ENCODE data around the gene ERBIN.

ERBIN gene

GRCh38 chr5:65986050-65986451, 59.7 kb downstream of the ERBIN start:
- H3K4me3 ChIP-seq (ENCODE audit: low read depth, low read length): no peak overlapping the region
- no peaks in the 10 kb centered on the region for H3K27me3 ChIP-seq (ENCODE audit: control insufficient read depth, insufficient read depth, low read length)
- H3K27ac ChIP-seq (ENCODE audit: low read depth, low read length): no peak overlapping the region
- no peak overlapping the region for H3K9ac ChIP-seq (ENCODE audit: low read depth, low read length)
- no peaks in the 10 kb centered on the region for H3K36me3 ChIP-seq (ENCODE audit: control insufficient read depth, insufficient read depth, low read length)
- H3K9me3 ChIP-seq (ENCODE audit: control insufficient read depth, insufficient read depth, low read length): no peaks in the 10 kb centered on the region
- peaks cover 31% of the 10 kb centered on the region for H3K4me1 ChIP-seq (ENCODE audit: control insufficient read depth, insufficient read depth, low read length)

GRCh38 chr5:65986796-65987195, 60.4 kb downstream of the ERBIN start:
- Histone ChIP-seq H3K9ac (ENCODE audit: low read depth, low read length) (no peak overlapping the region), H3K4me1 (ENCODE audit: control insufficient read depth, insufficient read depth, low read length) (peaks cover 28% of the 10 kb centered on the region), H3K4me3 (ENCODE audit: low read depth, low read length) (no peak overlapping the region), H3K27me3 (ENCODE audit: control insufficient read depth, insufficient read depth, low read length) (no peaks in the 10 kb centered on the region), H3K36me3 (ENCODE audit: control insufficient read depth, insufficient read depth, low read length) (no peaks in the 10 kb centered on the region), H3K9me3 (ENCODE audit: control insufficient read depth, insufficient read depth, low read length) (no peaks in the 10 kb centered on the region), H3K27ac (ENCODE audit: low read depth, low read length) (no peak overlapping the region)

GRCh38 chr5:65987982-65988381, 61.6 kb downstream of the ERBIN start:
- H3K4me3 ChIP-seq (ENCODE audit: low read depth, low read length): no peak overlapping the region

GRCh38 chr5:65989158-65989557, 62.8 kb downstream of the ERBIN start:
- H3K4me3 ChIP-seq (ENCODE audit: low read depth, low read length): no peak overlapping the region
- no peak overlapping the region for H3K9ac ChIP-seq (ENCODE audit: low read depth, low read length)
- no peaks in the 10 kb centered on the region for H3K9me3 ChIP-seq (ENCODE audit: control insufficient read depth, insufficient read depth, low read length)
- 0 out of 2 replicates have a peak, but pooled peaks cover 7% of the 10 kb centered on the region for H3K36me3 ChIP-seq (ENCODE audit: control insufficient read depth, insufficient read depth, low read length)
- no peak overlapping the region for H3K27ac ChIP-seq (ENCODE audit: low read depth, low read length)
- peaks cover 22% of the 10 kb centered on the region for H3K4me1 ChIP-seq (ENCODE audit: control insufficient read depth, insufficient read depth, low read length)
- H3K27me3 ChIP-seq (ENCODE audit: control insufficient read depth, insufficient read depth, low read length): no peaks in the 10 kb centered on the region

More at GRCh38 chr5:65987982-65988381, 61.6 kb downstream of the ERBIN start:
- H3K27me3 ChIP-seq (ENCODE audit: control insufficient read depth, insufficient read depth, low read length): no peaks in the 10 kb centered on the region
- H3K9me3 ChIP-seq (ENCODE audit: control insufficient read depth, insufficient read depth, low read length): no peaks in the 10 kb centered on the region
- H3K36me3 ChIP-seq (ENCODE audit: control insufficient read depth, insufficient read depth, low read length): 0 out of 2 replicates have a peak, but pooled peaks cover 2% of the 10 kb centered on the region
- peaks cover 25% of the 10 kb centered on the region for H3K4me1 ChIP-seq (ENCODE audit: control insufficient read depth, insufficient read depth, low read length)
- H3K27ac ChIP-seq (ENCODE audit: low read depth, low read length): no peak overlapping the region
- H3K9ac ChIP-seq (ENCODE audit: low read depth, low read length): no peak overlapping the region

- H3K27me3 ChIP-seq (ENCODE audit: control insufficient read depth, insufficient read depth, low read length): no peaks in the 10 kb centered on the region
- H3K27ac ChIP-seq (ENCODE audit: low read depth, low read length): no peak overlapping the region
- H3K4me1 ChIP-seq (ENCODE audit: control insufficient read depth, insufficient read depth, low read length): peaks cover 20% of the 10 kb centered on the region
- no peak overlapping the region for H3K9ac ChIP-seq (ENCODE audit: low read depth, low read length)
- H3K9me3 ChIP-seq (ENCODE audit: control insufficient read depth, insufficient read depth, low read length): no peaks in the 10 kb centered on the region
- peak overlapping the region; percentile 10; the same call in 1 of the 2 replicates for H3K4me3 ChIP-seq (ENCODE audit: low read depth, low read length)
- H3K36me3 ChIP-seq (ENCODE audit: control insufficient read depth, insufficient read depth, low read length): peaks cover 20% of the 10 kb centered on the region; the same call in 1 of the 2 replicates
These were observed 66.3 kb downstream of the ERBIN start for GRCh38 chr5:65992630-65993029.

- Histone ChIP-seq H3K9me3 (ENCODE audit: control insufficient read depth, insufficient read depth, low read length) (no peaks in the 10 kb centered on the region), H3K4me1 (ENCODE audit: control insufficient read depth, insufficient read depth, low read length) (peaks cover 28% of the 10 kb centered on the region), H3K27ac (ENCODE audit: low read depth, low read length) (no peak overlapping the region), H3K27me3 (ENCODE audit: control insufficient read depth, insufficient read depth, low read length) (no peaks in the 10 kb centered on the region), H3K9ac (ENCODE audit: low read depth, low read length) (no peak overlapping the region), H3K36me3 (ENCODE audit: control insufficient read depth, insufficient read depth, low read length) (peaks cover 20% of the 10 kb centered on the region; the same call in 1 of the 2 replicates), H3K4me3 (ENCODE audit: low read depth, low read length) (no peak overlapping the region)
These were observed 67.9 kb downstream of the ERBIN start for GRCh38 chr5:65994117-65994786.

DNA sequence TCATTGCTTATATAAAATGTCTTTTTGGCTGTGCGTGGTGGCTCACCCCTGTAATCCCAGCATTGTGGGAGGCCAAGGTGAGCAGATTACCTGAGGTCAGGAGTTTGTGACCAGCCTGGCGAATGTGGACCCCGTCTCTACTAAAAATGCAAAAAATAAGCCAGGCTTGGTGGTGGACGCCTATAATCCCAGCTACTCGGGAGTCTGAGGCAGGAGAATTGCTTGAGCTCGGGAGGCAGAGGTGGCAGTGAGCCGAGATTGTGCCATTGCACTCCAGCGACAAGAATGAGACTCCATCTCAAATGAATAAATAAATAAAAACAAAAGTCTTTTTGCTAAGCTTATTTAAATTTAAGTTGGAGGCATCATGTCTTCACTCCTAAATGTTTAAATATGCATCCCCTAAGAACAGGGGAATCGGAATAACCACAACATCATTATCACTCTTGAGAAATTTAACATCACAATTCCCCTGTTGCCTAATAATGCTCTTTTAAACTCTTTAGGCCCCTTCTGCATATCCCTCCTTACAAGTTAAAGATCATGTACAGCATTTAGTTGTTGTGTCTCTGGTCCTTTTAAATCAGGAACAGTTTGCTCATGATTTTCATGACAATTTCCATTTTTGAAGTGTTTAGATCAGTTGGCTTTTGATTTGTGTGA, 72.8 kb downstream of the ERBIN start:
- Histone ChIP-seq H3K9me3 (ENCODE audit: control insufficient read depth, insufficient read depth, low read length) (no peaks in the 10 kb centered on the region), H3K36me3 (ENCODE audit: control insufficient read depth, insufficient read depth, low read length) (peaks cover 13% of the 10 kb centered on the region; the same call in 1 of the 2 replicates), H3K27me3 (ENCODE audit: control insufficient read depth, insufficient read depth, low read length) (no peaks in the 10 kb centered on the region), H3K4me3 (ENCODE audit: low read depth, low read length) (peak overlapping the region; percentile 37; the same call in 1 of the 2 replicates), H3K9ac (ENCODE audit: low read depth, low read length) (no peak overlapping the region), H3K4me1 (ENCODE audit: control insufficient read depth, insufficient read depth, low read length) (peaks cover 29% of the 10 kb centered on the region), H3K27ac (ENCODE audit: low read depth, low read length) (peak overlapping the region; percentile 52)

- Histone ChIP-seq H3K9me3 (ENCODE audit: control insufficient read depth, insufficient read depth, low read length) (no peaks in the 10 kb centered on the region), H3K27ac (ENCODE audit: low read depth, low read length) (no peak overlapping the region), H3K4me1 (ENCODE audit: control insufficient read depth, insufficient read depth, low read length) (peaks cover 24% of the 10 kb centered on the region), H3K36me3 (ENCODE audit: control insufficient read depth, insufficient read depth, low read length) (no peaks in the 10 kb centered on the region), H3K4me3 (ENCODE audit: low read depth, low read length) (no peak overlapping the region), H3K27me3 (ENCODE audit: control insufficient read depth, insufficient read depth, low read length) (no peaks in the 10 kb centered on the region), H3K9ac (ENCODE audit: low read depth, low read length) (no peak overlapping the region)
These were observed 75.6 kb downstream of the ERBIN start for GRCh38 chr5:66001952-66002351.

- no peaks in the 10 kb centered on the region for H3K9me3 ChIP-seq (ENCODE audit: control insufficient read depth, insufficient read depth, low read length)
- no peaks in the 10 kb centered on the region for H3K36me3 ChIP-seq (ENCODE audit: control insufficient read depth, insufficient read depth, low read length)
- no peak overlapping the region for H3K27ac ChIP-seq (ENCODE audit: low read depth, low read length)
These were observed 76.0 kb downstream of the ERBIN start for GRCh38 chr5:66002415-66002814.

DNA sequence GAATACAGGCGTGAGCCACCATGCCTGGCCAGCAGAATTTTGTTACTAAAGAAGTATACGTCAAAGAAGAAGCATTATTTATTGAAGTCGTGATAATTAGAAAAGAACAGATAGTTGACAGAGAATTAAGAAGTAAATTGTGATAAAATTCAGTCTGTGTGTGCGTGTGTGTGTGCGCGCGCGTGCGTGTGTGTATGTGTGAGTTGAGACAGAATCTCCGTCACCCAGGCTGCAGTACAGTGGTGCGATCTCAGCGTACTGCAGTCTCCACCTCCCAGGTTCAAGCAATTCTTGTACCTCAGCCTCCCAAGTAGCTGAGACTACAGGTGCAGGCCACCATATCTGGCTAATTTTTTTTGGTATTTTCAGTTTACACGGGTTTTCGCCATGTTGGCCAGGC, 77.8 kb downstream of the ERBIN start:
- no peak overlapping the region for H3K27ac ChIP-seq (ENCODE audit: low read depth, low read length)
- no peaks in the 10 kb centered on the region for H3K9me3 ChIP-seq (ENCODE audit: control insufficient read depth, insufficient read depth, low read length)
- no peak overlapping the region for H3K9ac ChIP-seq (ENCODE audit: low read depth, low read length)
- H3K36me3 ChIP-seq (ENCODE audit: control insufficient read depth, insufficient read depth, low read length): no peaks in the 10 kb centered on the region
- H3K4me1 ChIP-seq (ENCODE audit: control insufficient read depth, insufficient read depth, low read length): peaks cover 17% of the 10 kb centered on the region
- H3K4me3 ChIP-seq (ENCODE audit: low read depth, low read length): no peak overlapping the region
- no peaks in the 10 kb centered on the region for H3K27me3 ChIP-seq (ENCODE audit: control insufficient read depth, insufficient read depth, low read length)

More at GRCh38 chr5:66002415-66002814, 76.0 kb downstream of the ERBIN start:
- Histone ChIP-seq H3K4me1 (ENCODE audit: control insufficient read depth, insufficient read depth, low read length) (peaks cover 24% of the 10 kb centered on the region), H3K27me3 (ENCODE audit: control insufficient read depth, insufficient read depth, low read length) (no peaks in the 10 kb centered on the region), H3K9ac (ENCODE audit: low read depth, low read length) (no peak overlapping the region), H3K4me3 (ENCODE audit: low read depth, low read length) (no peak overlapping the region)

- Histone ChIP-seq H3K36me3 (ENCODE audit: control insufficient read depth, insufficient read depth, low read length) (peaks cover 21% of the 10 kb centered on the region), H3K27me3 (ENCODE audit: control insufficient read depth, insufficient read depth, low read length) (no peaks in the 10 kb centered on the region), H3K27ac (ENCODE audit: low read depth, low read length) (no peak overlapping the region), H3K4me1 (ENCODE audit: control insufficient read depth, insufficient read depth, low read length) (no peaks in the 10 kb centered on the region), H3K9ac (ENCODE audit: low read depth, low read length) (no peak overlapping the region), H3K4me3 (ENCODE audit: low read depth, low read length) (no peak overlapping the region), H3K9me3 (ENCODE audit: control insufficient read depth, insufficient read depth, low read length) (no peaks in the 10 kb centered on the region)
These were observed 82.9 kb downstream of the ERBIN start for GRCh38 chr5:66009277-66009676.

Measured in HUES48 (cell line).